Measurements from ENCODE around the gene SRF. TPM values are rescaled to one million over a fixed set of nuclear protein-coding genes. Genes with fewer than 3 reads are reported as not detected.

SRF gene
- total RNA-seq, 1 donor: 17.9 TPM

GRCh38 chr6:43141644-43142043 is 29.4 kb upstream of the SRF start:
- H3K4me3 ChIP-seq (ENCODE audit: low read depth, low read length): no peak overlapping the region
- DNase-seq (ENCODE audit: low read depth): no peak
- no peak for TF ChIP-seq CTCF (IDR thresholded peaks at IDR 0.05; ENCODE audit: insufficient read depth, low read length)

GRCh38 chr6:43142101-43142500 is 29.0 kb upstream of the SRF start:
- no peak overlapping the region for H3K4me3 ChIP-seq (ENCODE audit: low read depth, low read length)
- DNase-seq (ENCODE audit: low read depth): no peak
- no peak for TF ChIP-seq CTCF (IDR thresholded peaks at IDR 0.05; ENCODE audit: insufficient read depth, low read length)

- peak; percentile 92 for DNase-seq (ENCODE audit: low read depth)
- H3K4me3 ChIP-seq (ENCODE audit: low read depth, low read length): no peak overlapping the region
- TF ChIP-seq CTCF (IDR thresholded peaks at IDR 0.05; ENCODE audit: insufficient read depth, low read length): peak; percentile 97
Measured at GRCh38 chr6:43143235-43144128, 27.6 kb upstream of the SRF start.

GRCh38 chr6:43144879-43145278 is 26.2 kb upstream of the SRF start:
- no peak for DNase-seq (ENCODE audit: low read depth)
- no peak for TF ChIP-seq CTCF (IDR thresholded peaks at IDR 0.05; ENCODE audit: insufficient read depth, low read length)
- H3K4me3 ChIP-seq (ENCODE audit: low read depth, low read length): no peak overlapping the region

GRCh38 chr6:43146261-43146660 is 24.8 kb upstream of the SRF start:
- no peak overlapping the region for H3K4me3 ChIP-seq (ENCODE audit: low read depth, low read length)
- no peak for DNase-seq (ENCODE audit: low read depth)
- TF ChIP-seq CTCF (IDR thresholded peaks at IDR 0.05; ENCODE audit: insufficient read depth, low read length): no peak

- TF ChIP-seq CTCF (IDR thresholded peaks at IDR 0.05; ENCODE audit: insufficient read depth, low read length): no peak
- DNase-seq (ENCODE audit: low read depth): no peak
- no peak overlapping the region for H3K4me3 ChIP-seq (ENCODE audit: low read depth, low read length)
Measured at GRCh38 chr6:43146709-43147688, 24.1 kb upstream of the SRF start.

Measured in fibroblast of the aortic adventitia (primary cell).